WERI-Rb-1 (cell line): ENCODE data around the gene BEND4.

ENCODE experiments used
- DNase-seq: peaks from one replicate; pipeline ENCODE4 v3.0.0-alpha.2; 2020
- H3K27ac ChIP-seq: fragments of 250-450 bp; sonication (Bioruptor Pico); 2 replicates; pipeline ENCODE4 v1.5.1; 2020; ENCODE audit warnings: mild to moderate bottlenecking, moderate library complexity
- H3K27me3 ChIP-seq: fragments of 250-450 bp; sonication (Bioruptor Pico); 2 replicates; pipeline ENCODE4 v1.5.1; 2021; ENCODE audit warnings: mild to moderate bottlenecking, low read depth, moderate library complexity; ENCODE audit not compliant: insufficient read depth, severe bottlenecking
- H3K36me3 ChIP-seq: fragments of 250-450 bp; sonication (Bioruptor Pico); 2 replicates; pipeline ENCODE4 v1.5.1; 2020; ENCODE audit warnings: mild to moderate bottlenecking, moderate library complexity
- H3K4me3 ChIP-seq: 2 replicates; pipeline ENCODE4 v1.5.1; 2011; ENCODE audit warnings: low read depth, mild to moderate bottlenecking, control low read depth, low read length
- H3K9me3 ChIP-seq: fragments of 250-450 bp; sonication (Bioruptor Pico); 2 replicates; pipeline ENCODE4 v1.5.1; 2021; ENCODE audit warnings: mild to moderate bottlenecking, moderate library complexity; ENCODE audit not compliant: severe bottlenecking
- TF ChIP-seq, protein P1 (sequence below): IDR thresholded peaks from 2 replicates; pipeline ENCODE4 v1.5.1; 2011; ENCODE audit warnings: low read depth, mild to moderate bottlenecking, control low read depth, inconsistent platforms, low read length

Gene BEND4

DNA sequence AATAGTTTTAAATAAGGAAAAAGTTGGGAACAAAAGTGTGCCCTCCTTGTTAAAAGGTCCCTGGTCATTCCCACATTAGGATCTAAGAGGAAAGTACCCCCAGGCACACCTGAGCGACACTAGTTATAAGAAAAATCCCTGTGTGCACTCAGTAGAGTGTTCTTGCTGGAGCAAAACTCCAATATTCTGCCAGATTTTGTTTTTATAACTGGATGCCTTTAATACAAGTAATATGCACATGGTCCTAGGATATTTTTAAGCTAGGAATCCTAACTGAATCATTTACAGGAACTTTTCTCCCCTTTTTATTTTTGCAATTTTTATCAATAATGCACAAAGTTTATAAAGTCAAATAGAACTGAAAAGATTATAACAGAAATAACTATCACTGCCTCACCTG lies 68.6 kb downstream of the BEND4 start:
- TF ChIP-seq, protein P1, sequence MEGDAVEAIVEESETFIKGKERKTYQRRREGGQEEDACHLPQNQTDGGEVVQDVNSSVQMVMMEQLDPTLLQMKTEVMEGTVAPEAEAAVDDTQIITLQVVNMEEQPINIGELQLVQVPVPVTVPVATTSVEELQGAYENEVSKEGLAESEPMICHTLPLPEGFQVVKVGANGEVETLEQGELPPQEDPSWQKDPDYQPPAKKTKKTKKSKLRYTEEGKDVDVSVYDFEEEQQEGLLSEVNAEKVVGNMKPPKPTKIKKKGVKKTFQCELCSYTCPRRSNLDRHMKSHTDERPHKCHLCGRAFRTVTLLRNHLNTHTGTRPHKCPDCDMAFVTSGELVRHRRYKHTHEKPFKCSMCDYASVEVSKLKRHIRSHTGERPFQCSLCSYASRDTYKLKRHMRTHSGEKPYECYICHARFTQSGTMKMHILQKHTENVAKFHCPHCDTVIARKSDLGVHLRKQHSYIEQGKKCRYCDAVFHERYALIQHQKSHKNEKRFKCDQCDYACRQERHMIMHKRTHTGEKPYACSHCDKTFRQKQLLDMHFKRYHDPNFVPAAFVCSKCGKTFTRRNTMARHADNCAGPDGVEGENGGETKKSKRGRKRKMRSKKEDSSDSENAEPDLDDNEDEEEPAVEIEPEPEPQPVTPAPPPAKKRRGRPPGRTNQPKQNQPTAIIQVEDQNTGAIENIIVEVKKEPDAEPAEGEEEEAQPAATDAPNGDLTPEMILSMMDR = no peak
- H3K27me3 ChIP-seq = no peaks in the 10 kb centered on the region
- H3K36me3 ChIP-seq = peaks cover 3% of the 10 kb centered on the region; the same call in 1 of the 2 replicates
- no peak for DNase-seq
- H3K27ac ChIP-seq = no peak overlapping the region
- no peak overlapping the region for H3K4me3 ChIP-seq
- no peaks in the 10 kb centered on the region for H3K9me3 ChIP-seq

GRCh38 chr4:42080306-42080705 lies 72.1 kb downstream of the BEND4 start:
- TF ChIP-seq, protein P1 = no peak
- no peak for DNase-seq
- Histone ChIP-seq H3K27ac (no peak overlapping the region), H3K9me3 (no peaks in the 10 kb centered on the region), H3K27me3 (no peaks in the 10 kb centered on the region), H3K36me3 (peaks cover 6% of the 10 kb centered on the region), H3K4me3 (no peak overlapping the region)

DNA sequence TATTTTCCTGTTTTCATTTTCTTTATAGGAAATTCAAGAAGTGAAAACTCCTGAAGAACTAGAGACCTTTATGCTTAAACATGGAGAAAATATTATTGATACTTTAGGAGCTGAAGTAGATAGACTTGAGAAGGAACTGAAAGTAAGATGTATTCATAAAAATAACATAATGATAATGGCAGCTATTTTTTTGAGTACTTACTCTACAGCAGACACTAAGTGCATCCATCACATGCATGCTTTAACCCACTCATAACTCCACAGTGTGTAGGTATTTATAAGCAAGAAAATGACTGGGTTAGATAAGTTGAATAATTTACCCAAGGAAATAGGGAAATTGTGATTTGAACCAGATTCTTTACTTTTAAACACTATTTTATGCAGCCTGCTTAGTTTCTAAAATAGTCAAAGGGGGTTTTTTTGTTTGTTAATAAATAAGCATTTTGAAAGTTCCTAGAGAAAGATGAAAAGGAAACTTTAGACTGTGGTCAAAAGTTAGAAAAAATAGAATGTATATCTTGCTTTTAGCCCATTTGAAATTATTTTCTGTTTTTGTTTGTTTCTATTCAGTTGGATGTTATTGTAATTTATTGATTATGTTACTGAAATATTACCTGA lies 74.2 kb downstream of the BEND4 start:
- DNase-seq = no peak
- TF ChIP-seq, protein P1 = no peak
- H3K9me3 ChIP-seq = no peaks in the 10 kb centered on the region
- no peak overlapping the region for H3K27ac ChIP-seq
- no peak overlapping the region for H3K4me3 ChIP-seq
- no peaks in the 10 kb centered on the region for H3K27me3 ChIP-seq
- H3K36me3 ChIP-seq = peaks cover 6% of the 10 kb centered on the region

- Histone ChIP-seq H3K9me3 (no peaks in the 10 kb centered on the region), H3K36me3 (peaks cover 7% of the 10 kb centered on the region)
Measured at GRCh38 chr4:42074294-42074693, 78.2 kb downstream of the BEND4 start.

GRCh38 chr4:42070463-42070862 lies 82.0 kb downstream of the BEND4 start:
- Histone ChIP-seq H3K27ac (no peak overlapping the region), H3K27me3 (no peaks in the 10 kb centered on the region), H3K9me3 (no peaks in the 10 kb centered on the region), H3K36me3 (peaks cover 19% of the 10 kb centered on the region), H3K4me3 (no peak overlapping the region)
- TF ChIP-seq, protein P1 = no peak
- DNase-seq = no peak

More at GRCh38 chr4:42074294-42074693, 78.2 kb downstream of the BEND4 start:
- H3K27me3 ChIP-seq = no peaks in the 10 kb centered on the region
- no peak overlapping the region for H3K27ac ChIP-seq
- H3K4me3 ChIP-seq = no peak overlapping the region
- TF ChIP-seq, protein P1 = no peak
- no peak for DNase-seq

DNA sequence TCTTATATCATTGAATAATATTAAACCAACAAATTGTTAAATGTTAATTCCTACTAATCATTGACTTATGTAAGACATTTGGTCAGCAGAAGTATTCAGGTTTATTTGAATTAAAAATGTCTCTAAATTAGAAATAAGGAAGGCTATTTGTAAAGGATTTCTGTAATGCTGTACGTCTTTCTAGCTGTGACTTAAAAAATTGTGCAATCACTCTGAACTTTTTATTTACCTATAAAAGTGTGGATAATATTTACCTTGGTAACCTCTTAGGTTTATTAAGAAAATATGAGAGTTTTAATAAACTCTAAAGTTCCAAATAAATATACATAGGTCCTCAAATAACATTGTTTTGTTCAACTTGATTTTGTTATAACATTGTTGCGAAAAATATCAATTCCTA lies 85.2 kb downstream of the BEND4 start:
- H3K9me3 ChIP-seq = no peaks in the 10 kb centered on the region
- peaks cover 20% of the 10 kb centered on the region for H3K36me3 ChIP-seq

More for the DNA sequence above, 85.2 kb downstream of the BEND4 start:
- no peaks in the 10 kb centered on the region for H3K27me3 ChIP-seq
- TF ChIP-seq, protein P1 = no peak
- H3K27ac ChIP-seq = no peak overlapping the region
- no peak overlapping the region for H3K4me3 ChIP-seq
- DNase-seq = no peak
